Thoracic aorta (tissue), 2 donors: Measurements from ENCODE around the gene TINAGL1. TPM values are rescaled to one million over a fixed set of nuclear protein-coding genes. Genes with fewer than 3 reads are reported as not detected.

Source experiments
- ATAC-seq: fragments of 150-250 bp; one replicate; pipeline ENCODE4 v1.8.0; 2017; ENCODE audit warnings: low read depth; ENCODE audit not compliant: insufficient number of reproducible peaks, low FRiP score
- DNase-seq: peaks from one replicate; pipeline ENCODE4 v3.0.0-alpha.2; 2020; ENCODE audit warnings: low spot score
- H3K27ac ChIP-seq, 2 donors: fragments of 200-600 bp; sonication (generic); 1 replicate in 1 of 2; 2 replicates in 1 of 2; pipeline ENCODE4 v1.5.1; 2016; ENCODE audit warnings: mild to moderate bottlenecking in 2 of 2, moderate library complexity in 2 of 2
- H3K27me3 ChIP-seq: fragments of 200-600 bp; sonication (generic); replicated peaks from 2 replicates; pipeline ENCODE4 v1.6.0; 2016; ENCODE audit warnings: mild to moderate bottlenecking; ENCODE audit not compliant: insufficient read depth
- H3K36me3 ChIP-seq: fragments of 200-600 bp; sonication (generic); one replicate; pipeline ENCODE4 v1.5.1; 2016
- H3K4me1 ChIP-seq, 2 donors: fragments of 200-600 bp; sonication (generic); 1 replicate in 1 of 2; 2 replicates in 1 of 2; pipeline versions ENCODE4 v1.5.1 to v1.6.0; 2016; ENCODE audit warnings: low read depth in 2 of 2, mild to moderate bottlenecking in 1 of 2; ENCODE audit not compliant: control insufficient read depth in 1 of 2
- H3K4me3 ChIP-seq: fragments of 200-600 bp; sonication (generic); 2 replicates; pipeline ENCODE4 v1.5.1; 2016; ENCODE audit warnings: mild to moderate bottlenecking
- H3K9me3 ChIP-seq: fragments of 200-600 bp; sonication (generic); 2 replicates; pipeline ENCODE4 v1.5.1; 2016
- total RNA-seq, 2 donors: library from RNA; depleted of rRNA; stranded (reverse); fragments of >200 nt; gene quantifications; one replicate each; pipeline versions ENCODE4 v1.1.0 to v1.2.3, GENCODE V29; 2016
- TF ChIP-seq, protein P1 (sequence below): fragments of 200-600 bp; sonication (generic); IDR thresholded peaks from one replicate; pipeline ENCODE4 v1.5.1; 2019; ENCODE audit warnings: antibody characterized with exemption

TINAGL1 gene
- total RNA-seq, 2 donors from 2014 or later = 581 to 1,250 TPM

GRCh38 chr1:31615414-31615813, 39.1 kb downstream of the TINAGL1 start:
- H3K4me1 ChIP-seq = peaks cover 14 to 36% of the 10 kb centered on the region in 2 donors
- TF ChIP-seq, protein P1, sequence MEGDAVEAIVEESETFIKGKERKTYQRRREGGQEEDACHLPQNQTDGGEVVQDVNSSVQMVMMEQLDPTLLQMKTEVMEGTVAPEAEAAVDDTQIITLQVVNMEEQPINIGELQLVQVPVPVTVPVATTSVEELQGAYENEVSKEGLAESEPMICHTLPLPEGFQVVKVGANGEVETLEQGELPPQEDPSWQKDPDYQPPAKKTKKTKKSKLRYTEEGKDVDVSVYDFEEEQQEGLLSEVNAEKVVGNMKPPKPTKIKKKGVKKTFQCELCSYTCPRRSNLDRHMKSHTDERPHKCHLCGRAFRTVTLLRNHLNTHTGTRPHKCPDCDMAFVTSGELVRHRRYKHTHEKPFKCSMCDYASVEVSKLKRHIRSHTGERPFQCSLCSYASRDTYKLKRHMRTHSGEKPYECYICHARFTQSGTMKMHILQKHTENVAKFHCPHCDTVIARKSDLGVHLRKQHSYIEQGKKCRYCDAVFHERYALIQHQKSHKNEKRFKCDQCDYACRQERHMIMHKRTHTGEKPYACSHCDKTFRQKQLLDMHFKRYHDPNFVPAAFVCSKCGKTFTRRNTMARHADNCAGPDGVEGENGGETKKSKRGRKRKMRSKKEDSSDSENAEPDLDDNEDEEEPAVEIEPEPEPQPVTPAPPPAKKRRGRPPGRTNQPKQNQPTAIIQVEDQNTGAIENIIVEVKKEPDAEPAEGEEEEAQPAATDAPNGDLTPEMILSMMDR = no peak
- no peaks in the 10 kb centered on the region for H3K27me3 ChIP-seq
- H3K36me3 ChIP-seq = no peaks in the 10 kb centered on the region
- H3K27ac ChIP-seq = no peak overlapping the region
- H3K9me3 ChIP-seq = no peaks in the 10 kb centered on the region
- no peak overlapping the region for H3K4me3 ChIP-seq
- DNase-seq = no peak
- ATAC-seq = no peak

DNA sequence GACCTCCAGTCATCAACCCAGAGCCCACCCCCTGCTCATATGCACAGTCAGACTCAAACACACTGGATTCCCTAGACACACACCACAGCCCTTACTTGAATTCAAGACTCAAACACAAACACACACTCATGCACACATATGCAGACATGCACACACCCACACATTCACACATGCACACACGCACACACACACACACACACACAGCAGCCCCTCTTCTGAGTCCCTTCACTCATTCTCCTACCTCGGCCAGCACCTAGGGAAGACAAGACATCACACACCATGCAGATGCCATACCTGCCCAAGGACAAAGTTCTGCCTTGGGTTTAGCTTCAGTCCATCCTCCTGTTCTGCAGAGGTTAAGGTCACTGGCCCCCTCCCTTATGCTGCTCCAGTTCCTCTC, 39.6 kb downstream of the TINAGL1 start:
- no peak overlapping the region for H3K4me3 ChIP-seq
- DNase-seq (no peak), ATAC-seq (no peak)
- H3K36me3 ChIP-seq = no peaks in the 10 kb centered on the region
- H3K4me1 ChIP-seq = peaks cover 14 to 36% of the 10 kb centered on the region in 2 donors
- H3K9me3 ChIP-seq = no peaks in the 10 kb centered on the region
- TF ChIP-seq, protein P1 = no peak
- H3K27ac ChIP-seq = no peak overlapping the region
- no peaks in the 10 kb centered on the region for H3K27me3 ChIP-seq

DNA sequence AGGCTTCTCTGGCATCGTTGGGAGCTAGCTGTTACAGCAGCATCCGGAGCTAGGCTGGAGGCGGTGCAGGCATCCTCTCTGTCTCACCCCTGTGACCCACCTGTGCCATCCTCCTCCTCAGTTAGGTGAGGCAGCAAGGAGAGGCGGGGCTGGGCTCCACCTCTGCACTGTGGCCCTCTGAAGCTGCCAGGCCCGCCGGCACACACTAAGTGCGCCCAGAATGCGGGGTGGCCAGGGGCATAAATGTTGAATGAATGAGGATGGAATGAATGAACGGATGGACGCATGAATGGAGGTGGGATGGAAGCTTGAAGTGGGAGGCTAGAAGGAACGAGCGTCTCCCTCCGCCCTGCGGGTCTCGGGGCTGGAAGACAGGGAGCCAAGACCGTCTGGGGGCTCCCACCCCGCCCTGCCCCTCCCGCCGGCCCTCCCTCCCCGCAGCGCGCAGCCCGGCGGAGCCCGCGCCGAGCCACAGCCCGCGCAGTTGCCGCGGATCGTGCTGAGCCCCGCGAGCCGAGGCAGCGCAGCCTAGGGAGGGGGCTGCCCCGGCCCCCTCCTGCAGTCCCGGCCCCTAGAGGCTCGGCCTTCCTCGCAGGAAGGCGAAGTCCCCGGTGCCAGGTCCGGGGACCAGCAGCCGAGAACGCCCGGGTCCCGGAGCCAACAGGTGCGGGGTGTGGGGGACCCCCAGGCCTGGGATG, 41.1 kb downstream of the TINAGL1 start, which contains the start of gene HCRTR1:
Gene HCRTR1 (plus strand): TSS at position 472 of the 698 bp plus-strand sequence. CDS start 1,504 bp downstream, outside the sequence.
- H3K4me3 ChIP-seq = peak within 1 kb of the TSS; percentile 78
- H3K27ac ChIP-seq = no peak within 1 kb of the TSS
- DNase-seq (no peak), ATAC-seq (no peak)
- H3K36me3 ChIP-seq = no peaks in the 10 kb centered on the region
- no peaks in the 10 kb centered on the region for H3K27me3 ChIP-seq
- TF ChIP-seq, protein P1 = no peak
- peaks cover 14 to 47% of the 10 kb centered on the region in 2 donors for H3K4me1 ChIP-seq
- no peaks in the 10 kb centered on the region for H3K9me3 ChIP-seq

DNA sequence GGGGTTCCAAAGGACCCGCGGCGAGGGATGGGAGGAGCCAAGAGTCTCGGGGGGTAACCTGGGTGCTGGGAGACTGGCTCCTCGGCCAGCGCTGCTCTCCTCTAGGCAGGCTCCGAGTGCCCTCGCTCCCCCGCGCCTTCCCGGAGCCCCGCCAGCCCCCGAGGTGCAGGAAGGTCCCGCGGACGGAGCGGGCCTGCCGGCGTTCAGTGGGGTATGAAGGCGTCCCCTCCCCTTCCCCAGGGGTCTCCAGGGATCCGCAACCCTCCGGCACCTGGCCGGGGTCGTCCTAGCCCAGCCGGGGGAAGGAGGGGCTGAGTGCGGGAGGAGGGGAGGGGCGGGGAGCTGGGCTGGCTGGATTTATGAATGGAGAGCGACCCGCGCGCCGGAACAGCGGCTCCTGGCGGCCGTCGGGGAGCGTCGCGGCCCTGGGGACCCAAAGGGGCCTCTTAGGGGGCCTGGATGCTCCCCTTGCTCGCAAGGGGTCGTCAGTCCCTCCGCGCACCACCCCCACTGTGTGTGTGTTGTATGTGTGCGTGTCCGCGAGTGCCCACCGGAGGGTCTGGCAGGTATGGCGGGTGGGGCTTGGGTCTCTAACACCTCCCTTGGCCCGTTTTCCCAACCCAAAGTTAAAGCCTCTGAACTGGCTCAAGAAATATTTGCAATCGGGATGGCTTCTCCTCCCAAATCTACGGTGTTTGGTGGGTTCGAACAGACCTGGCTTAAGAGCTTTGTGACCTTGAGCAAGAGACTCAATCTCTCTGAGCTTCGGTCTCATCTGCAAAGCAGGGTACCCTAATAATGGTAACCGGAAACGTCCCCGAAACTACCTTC, 41.8 kb downstream of the TINAGL1 start:
- ATAC-seq (no peak), DNase-seq (no peak)
- H3K4me1 ChIP-seq = peaks cover 14 to 50% of the 10 kb centered on the region in 2 donors
- H3K4me3 ChIP-seq = peak overlapping the region; percentile 78
- no peaks in the 10 kb centered on the region for H3K9me3 ChIP-seq
- no peak overlapping the region for H3K27ac ChIP-seq
- TF ChIP-seq, protein P1 = peak; percentile 88
- H3K27me3 ChIP-seq = no peaks in the 10 kb centered on the region
- H3K36me3 ChIP-seq = no peaks in the 10 kb centered on the region
